AG04450 (cell line): Measurements from ENCODE around the gene TNIK. TPM values are rescaled to one million over a fixed set of nuclear protein-coding genes. Genes with fewer than 3 reads are reported as not detected.

Source experiments
- CTCF ChIA-PET: fragments of 300-600, 350-600 bp; formaldehyde crosslinking; extraction: SDS; loops from one replicate; lab custom pipeline; 2022; ENCODE audit warnings: antibody characterized with exemption, inconsistent platforms; lab: Charles Lee
- POLR2A ChIA-PET: fragments of 350-600 bp; formaldehyde crosslinking; extraction: SDS; loops from one replicate; lab custom pipeline; 2021; ENCODE audit warnings: antibody characterized with exemption, inconsistent platforms; lab: Yijun Ruan, JAX
- DNase-seq: peaks from one replicate; pipeline ENCODE4 v3.0.0-alpha.2; 2011; ENCODE audit warnings: low read depth, low spot score
- H3K27ac ChIP-seq: one replicate; pipeline ENCODE4 v1.5.1; 2012; ENCODE audit warnings: low read depth, low read length, control low read depth
- H3K27me3 ChIP-seq: one replicate; pipeline ENCODE4 v1.6.0; 2012; ENCODE audit warnings: low read length; ENCODE audit not compliant: control insufficient read depth, insufficient read depth
- H3K4me3 ChIP-seq: 2 replicates; pipeline ENCODE4 v1.5.1; 2011; ENCODE audit warnings: mild to moderate bottlenecking, low read depth, low read length, control low read depth
- H3K9me3 ChIP-seq: 2 replicates; pipeline ENCODE4 v1.5.1; 2012; ENCODE audit warnings: low read length; ENCODE audit not compliant: control insufficient read depth, insufficient read depth
- polyA plus RNA-seq: library from polyadenylated mRNA; depleted of rRNA; stranded (reverse); fragments of >200 nt; gene quantifications from 2 replicates; pipeline ENCODE4 v1.2.3, GENCODE V29; 2011
- TF ChIP-seq, protein P1 (sequence below): IDR thresholded peaks from 2 replicates; pipeline ENCODE4 v1.5.1; 2011; ENCODE audit warnings: low read depth, low read length, control low read depth, inconsistent platforms

The TNIK gene
- polyA plus RNA-seq, 1 experiment, result 9.0 TPM

- ChIA-PET CTCF (no interaction called here), POLR2A (no interaction called here)
- no peak for DNase-seq
- Histone ChIP-seq H3K27ac (no peak overlapping the region), H3K9me3 (no peaks in the 10 kb centered on the region), H3K27me3 (no peaks in the 10 kb centered on the region), H3K4me3 (no peak overlapping the region)
- TF ChIP-seq, protein P1, sequence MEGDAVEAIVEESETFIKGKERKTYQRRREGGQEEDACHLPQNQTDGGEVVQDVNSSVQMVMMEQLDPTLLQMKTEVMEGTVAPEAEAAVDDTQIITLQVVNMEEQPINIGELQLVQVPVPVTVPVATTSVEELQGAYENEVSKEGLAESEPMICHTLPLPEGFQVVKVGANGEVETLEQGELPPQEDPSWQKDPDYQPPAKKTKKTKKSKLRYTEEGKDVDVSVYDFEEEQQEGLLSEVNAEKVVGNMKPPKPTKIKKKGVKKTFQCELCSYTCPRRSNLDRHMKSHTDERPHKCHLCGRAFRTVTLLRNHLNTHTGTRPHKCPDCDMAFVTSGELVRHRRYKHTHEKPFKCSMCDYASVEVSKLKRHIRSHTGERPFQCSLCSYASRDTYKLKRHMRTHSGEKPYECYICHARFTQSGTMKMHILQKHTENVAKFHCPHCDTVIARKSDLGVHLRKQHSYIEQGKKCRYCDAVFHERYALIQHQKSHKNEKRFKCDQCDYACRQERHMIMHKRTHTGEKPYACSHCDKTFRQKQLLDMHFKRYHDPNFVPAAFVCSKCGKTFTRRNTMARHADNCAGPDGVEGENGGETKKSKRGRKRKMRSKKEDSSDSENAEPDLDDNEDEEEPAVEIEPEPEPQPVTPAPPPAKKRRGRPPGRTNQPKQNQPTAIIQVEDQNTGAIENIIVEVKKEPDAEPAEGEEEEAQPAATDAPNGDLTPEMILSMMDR, result no peak
These were observed 186.0 kb downstream of the TNIK start for GRCh38 chr3:171274222-171274621.

GRCh38 chr3:171270541-171270940 lies 189.7 kb downstream of the TNIK start:
- CTCF ChIA-PET, result interaction anchor here (1.2 kb wide), 1 partner anchor 309 kb away, joined by 3 read pairs; no protein-coding TSS in a partner anchor
- no peak for DNase-seq
- TF ChIP-seq, protein P1, result no peak
- POLR2A ChIA-PET, result no interaction called here
- Histone ChIP-seq H3K27me3 (no peaks in the 10 kb centered on the region), H3K27ac (no peak overlapping the region), H3K9me3 (no peaks in the 10 kb centered on the region), H3K4me3 (no peak overlapping the region)

DNA sequence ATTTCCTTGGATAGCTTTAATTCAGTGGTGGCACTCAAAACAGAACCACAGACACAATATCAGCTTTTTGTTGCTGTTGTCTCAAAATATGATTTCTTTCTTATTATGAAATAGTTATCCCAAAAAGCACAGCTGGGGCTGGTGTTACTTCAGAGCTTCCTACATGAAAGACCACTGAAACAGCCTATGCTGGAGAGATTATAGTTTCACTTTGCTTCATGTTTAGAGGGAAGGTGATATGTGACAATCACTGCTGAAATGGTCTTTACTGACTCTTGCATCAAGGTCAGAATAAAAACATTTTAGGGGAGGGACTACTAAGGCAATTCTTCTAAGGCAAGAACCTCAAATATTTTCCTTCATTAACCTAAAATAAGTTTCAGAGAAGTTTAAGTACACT lies 190.7 kb downstream of the TNIK start:
- no peaks in the 10 kb centered on the region for H3K9me3 ChIP-seq
- TF ChIP-seq, protein P1, result no peak
- H3K4me3 ChIP-seq, result no peak overlapping the region
- H3K27me3 ChIP-seq, result no peaks in the 10 kb centered on the region
- ChIA-PET POLR2A (no interaction called here), CTCF (interaction anchor here (0.9 to 1.2 kb wide), 2 partner anchors 81 to 308 kb away, joined by 3 read pairs; no protein-coding TSS in a partner anchor)
- no peak for DNase-seq
- H3K27ac ChIP-seq, result no peak overlapping the region

DNA sequence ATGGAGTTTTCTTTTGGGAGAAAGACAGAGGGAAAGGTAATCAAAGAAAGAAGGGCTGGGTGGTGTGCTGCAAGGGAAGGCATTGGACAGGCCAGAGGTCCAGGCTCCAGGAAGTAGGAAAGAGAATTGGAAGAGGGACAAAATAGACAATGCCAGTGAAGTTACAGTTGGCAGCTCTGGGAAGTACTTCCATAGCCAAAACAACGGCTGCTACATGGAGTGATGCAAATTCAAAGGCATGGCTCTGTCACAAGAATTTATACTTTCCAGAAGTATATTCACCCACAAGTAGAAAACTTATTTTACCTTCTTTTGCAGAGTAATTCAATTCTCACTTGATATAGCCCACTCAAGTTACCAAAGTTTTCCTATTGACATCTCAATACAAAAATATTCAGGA lies 191.5 kb downstream of the TNIK start:
- POLR2A ChIA-PET, result no interaction called here
- no peak for DNase-seq
- CTCF ChIA-PET, result interaction anchor here (0.9 kb wide), 1 partner anchor 80 kb away, joined by 3 read pairs; no protein-coding TSS in a partner anchor

DNA sequence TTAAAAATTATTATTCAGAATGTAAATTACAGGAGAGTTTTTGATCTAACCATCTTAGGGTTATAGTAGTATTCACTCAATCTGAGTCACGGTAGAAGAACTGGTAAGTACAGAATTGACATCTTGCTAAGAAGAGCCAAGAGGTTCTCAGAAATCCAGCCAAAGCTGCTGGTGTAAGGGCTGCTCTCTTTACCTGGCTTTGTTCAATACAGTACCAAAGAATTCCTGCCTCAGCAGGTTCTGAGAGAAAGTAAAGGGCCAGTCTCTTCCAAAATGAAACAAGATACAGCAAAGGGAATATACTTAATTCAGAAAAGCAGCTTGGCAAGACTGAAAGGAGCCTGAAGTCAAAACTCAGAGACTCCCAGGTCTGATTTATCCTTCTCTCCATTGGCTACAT lies 193.1 kb downstream of the TNIK start:
- TF ChIP-seq, protein P1, result no peak
- Histone ChIP-seq H3K9me3 (no peaks in the 10 kb centered on the region), H3K4me3 (no peak overlapping the region), H3K27ac (no peak overlapping the region), H3K27me3 (no peaks in the 10 kb centered on the region)
- CTCF ChIA-PET, result interaction anchor here (0.6 kb wide), 1 partner anchor 38 kb away, joined by 3 read pairs; no protein-coding TSS in a partner anchor
- POLR2A ChIA-PET, result no interaction called here
- DNase-seq, result no peak

More for the DNA sequence above, 191.5 kb downstream of the TNIK start:
- TF ChIP-seq, protein P1, result no peak
- Histone ChIP-seq H3K27me3 (no peaks in the 10 kb centered on the region), H3K27ac (no peak overlapping the region), H3K4me3 (no peak overlapping the region), H3K9me3 (no peaks in the 10 kb centered on the region)
